ENCODE data around the gene NDE1. TPM values are rescaled to one million over a fixed set of nuclear protein-coding genes. Genes with fewer than 3 reads are reported as not detected.

NDE1 gene
- total and polyA plus RNA-seq, 2 donors (not counting 1 experiment from before 2014, with no cell fraction given): 23.8 to 24.0 TPM

GRCh38 chr16:15757077-15757386 is 107.0 kb downstream of the NDE1 start:
- Histone ChIP-seq H3K79me2 (ENCODE audit: control insufficient read depth, insufficient read depth, low read length) (no peaks in the 10 kb centered on the region), H3K27me3 (ENCODE audit: control insufficient read depth, insufficient read depth, low read length) (no peaks in the 10 kb centered on the region), H3K36me3 (ENCODE audit: control insufficient read depth, insufficient read depth, low read length) (no peaks in the 10 kb centered on the region), H3K9me3 (ENCODE audit: control insufficient read depth, insufficient read depth, low read depth, low read length) (no peaks in the 10 kb centered on the region), H4K20me1 (ENCODE audit: control insufficient read depth, extremely low read depth, insufficient read depth, low read length) (no peaks in the 10 kb centered on the region), H2AFZ (ENCODE audit: low read length) (no peak overlapping the region), H3K27ac (ENCODE audit: insufficient read depth, low read length) (no peak overlapping the region), H3K4me3 (replicated peaks in 1 of 4; ENCODE audit: control extremely low read depth in 1 of 4, insufficient read depth in 1 of 4, low read depth in 3 of 4, low read length in 4 of 4) (no peak overlapping the region), H3K4me2 (ENCODE audit: extremely low read depth, insufficient read depth, low read length) (no peak overlapping the region), H3K4me1 (ENCODE audit: control insufficient read depth, extremely low read depth, insufficient read depth, low read length) (no peaks in the 10 kb centered on the region), H3K9ac (ENCODE audit: insufficient read depth, low read length) (no peak overlapping the region)
- TF ChIP-seq CTCF (conservative IDR thresholded peaks at IDR 0.05 in 1 of 2, IDR thresholded peaks at IDR 0.05 in 1 of 2; ENCODE audit: low read depth in 1 of 2, low read length in 2 of 2) (no peak), EZH2 (IDR thresholded peaks at IDR 0.05; ENCODE audit: low read length, missing control alignments) (no peak)
- DNase-seq (ENCODE audit: low read depth in 2 of 2): no peak

DNA sequence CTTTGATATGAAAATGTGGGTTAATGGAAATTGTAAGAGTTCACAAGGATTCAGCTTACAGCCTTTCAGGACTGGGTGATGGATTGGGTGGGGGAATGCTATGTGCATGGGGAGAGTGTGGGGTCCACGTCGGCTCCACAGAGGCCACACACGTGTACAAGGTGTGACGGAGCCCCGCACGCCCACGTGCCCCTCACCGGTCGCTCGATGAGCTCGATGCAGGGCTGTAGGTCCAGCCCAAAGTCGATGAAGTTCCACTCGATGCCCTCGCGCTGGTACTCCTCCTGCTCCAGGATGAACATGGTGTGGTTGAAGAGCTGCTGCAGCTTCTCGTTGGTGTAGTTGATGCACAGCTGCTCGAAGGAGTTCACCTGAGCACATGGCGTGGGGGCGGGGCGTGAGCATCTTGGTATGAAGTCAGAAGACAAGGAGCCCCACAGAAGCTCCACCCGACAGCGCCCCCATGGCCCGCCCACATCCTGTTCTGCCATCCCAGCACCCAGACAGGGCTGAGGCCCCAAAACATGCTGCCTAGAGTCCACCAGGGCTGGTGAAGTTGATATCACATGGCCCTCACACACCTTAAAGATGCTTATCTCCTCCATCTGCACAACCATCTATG is 107.7 kb downstream of the NDE1 start:
- no peak overlapping the region for H3K4me3 ChIP-seq (replicated peaks in 1 of 4; ENCODE audit: control extremely low read depth in 1 of 4, insufficient read depth in 1 of 4, low read depth in 3 of 4, low read length in 4 of 4)
- H3K27ac ChIP-seq (ENCODE audit: insufficient read depth, low read length): no peak overlapping the region
- no peaks in the 10 kb centered on the region for H3K27me3 ChIP-seq (ENCODE audit: control insufficient read depth, insufficient read depth, low read length)
- no peak for DNase-seq (ENCODE audit: low read depth in 2 of 2)
- H3K9me3 ChIP-seq (ENCODE audit: control insufficient read depth, insufficient read depth, low read depth, low read length): no peaks in the 10 kb centered on the region
- no peak overlapping the region for H3K4me2 ChIP-seq (ENCODE audit: extremely low read depth, insufficient read depth, low read length)
- no peaks in the 10 kb centered on the region for H4K20me1 ChIP-seq (ENCODE audit: control insufficient read depth, extremely low read depth, insufficient read depth, low read length)
- H3K36me3 ChIP-seq (ENCODE audit: control insufficient read depth, insufficient read depth, low read length): no peaks in the 10 kb centered on the region
- H3K9ac ChIP-seq (ENCODE audit: insufficient read depth, low read length): no peak overlapping the region
- no peaks in the 10 kb centered on the region for H3K79me2 ChIP-seq (ENCODE audit: control insufficient read depth, insufficient read depth, low read length)
- TF ChIP-seq CTCF (conservative IDR thresholded peaks at IDR 0.05 in 1 of 2, IDR thresholded peaks at IDR 0.05 in 1 of 2; ENCODE audit: low read depth in 1 of 2, low read length in 2 of 2): no peak
- no peak for TF ChIP-seq EZH2 (IDR thresholded peaks at IDR 0.05; ENCODE audit: low read length, missing control alignments)
- H3K4me1 ChIP-seq (ENCODE audit: control insufficient read depth, extremely low read depth, insufficient read depth, low read length): no peaks in the 10 kb centered on the region
- H2AFZ ChIP-seq (ENCODE audit: low read length): no peak overlapping the region

DNA sequence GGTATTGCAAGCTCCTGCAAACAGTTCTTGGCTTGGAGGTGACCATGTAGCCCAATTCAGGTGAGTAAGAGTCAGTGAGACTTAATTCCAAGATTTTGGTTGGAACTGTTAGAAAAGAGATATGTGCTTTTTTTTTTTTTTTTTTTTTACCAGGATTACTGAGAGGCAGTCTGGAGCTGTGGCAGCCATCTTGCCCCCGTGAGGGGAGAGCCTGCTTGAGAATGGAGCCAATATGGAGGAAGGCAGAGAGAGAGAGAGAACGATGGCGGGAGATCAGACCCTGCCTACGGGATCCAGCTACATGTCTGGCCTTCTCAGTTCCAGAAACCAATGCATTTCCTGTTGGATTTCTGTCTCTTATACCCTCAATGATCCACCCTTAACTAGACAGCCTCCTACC is 109.0 kb downstream of the NDE1 start:
- no peaks in the 10 kb centered on the region for H3K79me2 ChIP-seq (ENCODE audit: control insufficient read depth, insufficient read depth, low read length)
- DNase-seq (ENCODE audit: low read depth in 2 of 2): no peak
- no peaks in the 10 kb centered on the region for H3K27me3 ChIP-seq (ENCODE audit: control insufficient read depth, insufficient read depth, low read length)
- H2AFZ ChIP-seq (ENCODE audit: low read length): no peak overlapping the region
- no peaks in the 10 kb centered on the region for H4K20me1 ChIP-seq (ENCODE audit: control insufficient read depth, extremely low read depth, insufficient read depth, low read length)
- no peak overlapping the region for H3K27ac ChIP-seq (ENCODE audit: insufficient read depth, low read length)
- TF ChIP-seq CTCF (conservative IDR thresholded peaks at IDR 0.05 in 1 of 2, IDR thresholded peaks at IDR 0.05 in 1 of 2; ENCODE audit: low read depth in 1 of 2, low read length in 2 of 2) (no peak), EZH2 (IDR thresholded peaks at IDR 0.05; ENCODE audit: low read length, missing control alignments) (no peak)
- no peak overlapping the region for H3K4me3 ChIP-seq (replicated peaks in 1 of 4; ENCODE audit: control extremely low read depth in 1 of 4, insufficient read depth in 1 of 4, low read depth in 3 of 4, low read length in 4 of 4)
- no peaks in the 10 kb centered on the region for H3K36me3 ChIP-seq (ENCODE audit: control insufficient read depth, insufficient read depth, low read length)
- no peaks in the 10 kb centered on the region for H3K9me3 ChIP-seq (ENCODE audit: control insufficient read depth, insufficient read depth, low read depth, low read length)
- no peak overlapping the region for H3K9ac ChIP-seq (ENCODE audit: insufficient read depth, low read length)
- H3K4me2 ChIP-seq (ENCODE audit: extremely low read depth, insufficient read depth, low read length): no peak overlapping the region
- no peaks in the 10 kb centered on the region for H3K4me1 ChIP-seq (ENCODE audit: control insufficient read depth, extremely low read depth, insufficient read depth, low read length)

All from fibroblast of lung (primary cell).